AG10803 (cell line): ENCODE data around the gene IL1RAP.

ENCODE experiments used
- DNase-seq: peaks from one replicate; pipeline ENCODE4 v3.0.0; 2010; ENCODE audit warnings: low read depth
- H3K4me3 ChIP-seq: 2 replicates; pipeline ENCODE4 v1.5.1; 2011; ENCODE audit warnings: mild to moderate bottlenecking, low read length, control low read depth
- CTCF ChIP-seq: conservative IDR thresholded peaks from 2 replicates; pipeline ENCODE4 v1.5.1; 2011; ENCODE audit warnings: mild to moderate bottlenecking, low read length, control low read depth, inconsistent platforms

Gene IL1RAP

GRCh38 chr3:190701096-190701532, 187.2 kb downstream of the IL1RAP start:
- peak; percentile 51 for DNase-seq
- H3K4me3 ChIP-seq, result no peak overlapping the region
- TF ChIP-seq CTCF, result peak; percentile 68

GRCh38 chr3:190706582-190706981, 192.7 kb downstream of the IL1RAP start:
- no peak for DNase-seq
- H3K4me3 ChIP-seq, result no peak overlapping the region
- TF ChIP-seq CTCF, result no peak
